ENCODE data around the gene MRPS25. TPM values are rescaled to one million over a fixed set of nuclear protein-coding genes. Genes with fewer than 3 reads are reported as not detected.

MRPS25 gene
- total RNA-seq, 1 experiment from 2014 or later: 53.2 TPM

DNA sequence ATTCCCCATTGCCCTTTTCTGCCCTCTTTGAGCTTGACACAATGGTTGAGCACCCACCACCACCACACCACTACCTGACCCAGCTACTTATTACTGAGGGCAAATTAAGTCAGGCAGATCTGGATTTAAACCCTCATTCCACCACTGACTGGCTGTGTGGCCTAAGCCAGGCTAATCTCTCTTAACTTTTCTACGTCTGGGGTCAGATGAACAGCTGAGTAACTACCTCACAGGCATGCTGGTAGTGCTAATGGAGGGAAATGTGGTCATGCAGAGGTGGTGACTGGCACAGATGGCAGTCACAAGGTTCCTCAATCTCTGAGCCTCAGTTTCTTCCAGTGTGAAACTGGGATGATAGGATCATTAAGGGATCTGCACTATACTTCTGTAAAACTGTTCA, 4.3 kb upstream of the MRPS25 start:
- Histone ChIP-seq H3K14ac (ENCODE audit: insufficient read depth, low read length) (no peak overlapping the region), H3T11ph (ENCODE audit: low read length) (no peak overlapping the region), H3K18ac (ENCODE audit: insufficient read length, low read depth, low read length) (no peak overlapping the region), H3K27ac (ENCODE audit: insufficient read length, low read depth, low read length) (no peak overlapping the region), H4K5ac (ENCODE audit: insufficient read length, low read depth, low read length) (no peak overlapping the region), H4K20me1 (ENCODE audit: control insufficient read depth, insufficient read depth, insufficient read length) (no peaks in the 10 kb centered on the region), H3K23me2 (ENCODE audit: insufficient read length, low read depth, low read length, poor library complexity, severe bottlenecking) (peaks cover 2% of the 10 kb centered on the region), H2AFZ (ENCODE audit: low read length) (no peak overlapping the region), H3K27me3 (ENCODE audit: insufficient read depth, low read length) (no peaks in the 10 kb centered on the region), H3K4me2 (ENCODE audit: insufficient read depth, insufficient read length, low read length) (no peak overlapping the region), H2BK20ac (ENCODE audit: low read depth, low read length, poor library complexity, severe bottlenecking) (no peak overlapping the region), H2BK12ac (ENCODE audit: insufficient read length, low read depth, low read length) (no peak overlapping the region), H3K23ac (ENCODE audit: insufficient read length, low read depth, low read length) (no peak overlapping the region), H3K56ac (ENCODE audit: insufficient read length, low read depth, low read length) (no peak overlapping the region), H4K91ac (ENCODE audit: insufficient read length, low read depth, low read length) (no peak overlapping the region), H3K79me2 (ENCODE audit: insufficient read depth, low read length) (no peaks in the 10 kb centered on the region), H3K4me1 (ENCODE audit: insufficient read depth, low read length) (no peaks in the 10 kb centered on the region), H3K4ac (ENCODE audit: low read depth, low read length) (no peak overlapping the region), H2AK5ac (ENCODE audit: insufficient read length, low read length) (no peak overlapping the region), H3K79me1 (ENCODE audit: insufficient read depth, low read depth, low read length, poor library complexity, severe bottlenecking) (no peaks in the 10 kb centered on the region), H4K8ac (replicated peaks; ENCODE audit: insufficient read length, low read depth, low read length) (no peak overlapping the region), H2BK5ac (ENCODE audit: insufficient read length, low read length) (no peak overlapping the region), H2BK15ac (ENCODE audit: low read depth, low read length) (no peak overlapping the region), H3K9ac (ENCODE audit: extremely low read depth, insufficient read length, low read length) (no peak overlapping the region), H3K9me3 (ENCODE audit: control insufficient read depth, low read depth, low read length) (no peaks in the 10 kb centered on the region), H2BK120ac (ENCODE audit: low read depth, low read length, poor library complexity, severe bottlenecking) (no peak overlapping the region)
- Mint-ChIP-seq H3K4me3 (no peak overlapping the region), H3K36me3 (ENCODE audit: insufficient read depth in 1 of 3, low read depth in 3 of 3) (peaks cover 8 to 12% (median 11%) of the 10 kb centered on the region in 3 experiments; a peak in 6 of 7 replicates), H3K27ac (no peak overlapping the region), H3K9me3 (no peaks in the 10 kb centered on the region), H3K27me3 (ENCODE audit: low read depth) (peaks cover 3% of the 10 kb centered on the region; the same call in 1 of the 2 replicates), H3K4me1 (peaks cover 3 to 4% of the 10 kb centered on the region in 2 experiments; a peak in 2 of 4 replicates)
- DNase-seq: no peak
- no CpG with 5 or more reads among the region's 1 CpG for WGBS (ENCODE audit: extremely low coverage, insufficient read length, low lambda C conversion rate)
- TF ChIP-seq, protein P1, sequence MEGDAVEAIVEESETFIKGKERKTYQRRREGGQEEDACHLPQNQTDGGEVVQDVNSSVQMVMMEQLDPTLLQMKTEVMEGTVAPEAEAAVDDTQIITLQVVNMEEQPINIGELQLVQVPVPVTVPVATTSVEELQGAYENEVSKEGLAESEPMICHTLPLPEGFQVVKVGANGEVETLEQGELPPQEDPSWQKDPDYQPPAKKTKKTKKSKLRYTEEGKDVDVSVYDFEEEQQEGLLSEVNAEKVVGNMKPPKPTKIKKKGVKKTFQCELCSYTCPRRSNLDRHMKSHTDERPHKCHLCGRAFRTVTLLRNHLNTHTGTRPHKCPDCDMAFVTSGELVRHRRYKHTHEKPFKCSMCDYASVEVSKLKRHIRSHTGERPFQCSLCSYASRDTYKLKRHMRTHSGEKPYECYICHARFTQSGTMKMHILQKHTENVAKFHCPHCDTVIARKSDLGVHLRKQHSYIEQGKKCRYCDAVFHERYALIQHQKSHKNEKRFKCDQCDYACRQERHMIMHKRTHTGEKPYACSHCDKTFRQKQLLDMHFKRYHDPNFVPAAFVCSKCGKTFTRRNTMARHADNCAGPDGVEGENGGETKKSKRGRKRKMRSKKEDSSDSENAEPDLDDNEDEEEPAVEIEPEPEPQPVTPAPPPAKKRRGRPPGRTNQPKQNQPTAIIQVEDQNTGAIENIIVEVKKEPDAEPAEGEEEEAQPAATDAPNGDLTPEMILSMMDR (conservative IDR thresholded peaks at IDR 0.05): no peak

All from H9 (cell line).